HL-60 (cell line): ENCODE data around the gene WWC1.

Source experiments
- DNase-seq, 2 experiments: peaks; one replicate each; pipeline ENCODE4 v3.0.0-alpha.2; 2010 to 2020; ENCODE audit warnings: low read depth in 1 of 2, low spot score in 1 of 2
- H3K27ac ChIP-seq: fragments of 250-450 bp; sonication (Bioruptor Pico); replicated peaks from 2 replicates; pipeline ENCODE4 v1.5.1; 2020; ENCODE audit warnings: mild to moderate bottlenecking, moderate library complexity
- H3K27me3 ChIP-seq: fragments of 250-450 bp; sonication (Bioruptor Pico); 2 replicates; pipeline ENCODE4 v1.5.1; 2021; ENCODE audit warnings: mild to moderate bottlenecking, moderate library complexity; ENCODE audit not compliant: insufficient read depth, poor library complexity, severe bottlenecking
- H3K4me3 ChIP-seq: replicated peaks from 2 replicates; pipeline ENCODE4 v1.5.1; 2011; ENCODE audit warnings: mild to moderate bottlenecking, control low read depth, low read length; ENCODE audit not compliant: insufficient read depth
- GABPA ChIP-seq: IDR thresholded peaks from 2 replicates; pipeline ENCODE4 v1.6.1; 2012; ENCODE audit warnings: low read depth
- POLR2AphosphoS5 ChIP-seq: IDR thresholded peaks from 2 replicates; pipeline ENCODE4 v1.6.1; 2012; ENCODE audit warnings: low read depth
- SPI1 ChIP-seq: IDR thresholded peaks from 2 replicates; pipeline ENCODE4 v1.6.1; 2012; ENCODE audit warnings: low read depth, mild to moderate bottlenecking, borderline replicate concordance
- TF ChIP-seq, protein P1 (sequence below): IDR thresholded peaks from one replicate; pipeline ENCODE4 v1.5.1; 2011; ENCODE audit warnings: low read length, control low read depth, inconsistent platforms; ENCODE audit not compliant: insufficient read depth
- TF ChIP-seq, protein P2 (sequence below): IDR thresholded peaks from 2 replicates; pipeline ENCODE4 v1.6.1; 2012; ENCODE audit warnings: low read depth; ENCODE audit not compliant: insufficient replicate concordance

Gene WWC1

GRCh38 chr5:168480601-168481000 is 189.2 kb downstream of the WWC1 start:
- no peak for DNase-seq
- no peaks in the 10 kb centered on the region for H3K27me3 ChIP-seq
- TF ChIP-seq, protein P1, sequence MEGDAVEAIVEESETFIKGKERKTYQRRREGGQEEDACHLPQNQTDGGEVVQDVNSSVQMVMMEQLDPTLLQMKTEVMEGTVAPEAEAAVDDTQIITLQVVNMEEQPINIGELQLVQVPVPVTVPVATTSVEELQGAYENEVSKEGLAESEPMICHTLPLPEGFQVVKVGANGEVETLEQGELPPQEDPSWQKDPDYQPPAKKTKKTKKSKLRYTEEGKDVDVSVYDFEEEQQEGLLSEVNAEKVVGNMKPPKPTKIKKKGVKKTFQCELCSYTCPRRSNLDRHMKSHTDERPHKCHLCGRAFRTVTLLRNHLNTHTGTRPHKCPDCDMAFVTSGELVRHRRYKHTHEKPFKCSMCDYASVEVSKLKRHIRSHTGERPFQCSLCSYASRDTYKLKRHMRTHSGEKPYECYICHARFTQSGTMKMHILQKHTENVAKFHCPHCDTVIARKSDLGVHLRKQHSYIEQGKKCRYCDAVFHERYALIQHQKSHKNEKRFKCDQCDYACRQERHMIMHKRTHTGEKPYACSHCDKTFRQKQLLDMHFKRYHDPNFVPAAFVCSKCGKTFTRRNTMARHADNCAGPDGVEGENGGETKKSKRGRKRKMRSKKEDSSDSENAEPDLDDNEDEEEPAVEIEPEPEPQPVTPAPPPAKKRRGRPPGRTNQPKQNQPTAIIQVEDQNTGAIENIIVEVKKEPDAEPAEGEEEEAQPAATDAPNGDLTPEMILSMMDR = no peak
- TF ChIP-seq SPI1 (no peak), GABPA (no peak), POLR2AphosphoS5 (no peak)
- TF ChIP-seq, protein P2, sequence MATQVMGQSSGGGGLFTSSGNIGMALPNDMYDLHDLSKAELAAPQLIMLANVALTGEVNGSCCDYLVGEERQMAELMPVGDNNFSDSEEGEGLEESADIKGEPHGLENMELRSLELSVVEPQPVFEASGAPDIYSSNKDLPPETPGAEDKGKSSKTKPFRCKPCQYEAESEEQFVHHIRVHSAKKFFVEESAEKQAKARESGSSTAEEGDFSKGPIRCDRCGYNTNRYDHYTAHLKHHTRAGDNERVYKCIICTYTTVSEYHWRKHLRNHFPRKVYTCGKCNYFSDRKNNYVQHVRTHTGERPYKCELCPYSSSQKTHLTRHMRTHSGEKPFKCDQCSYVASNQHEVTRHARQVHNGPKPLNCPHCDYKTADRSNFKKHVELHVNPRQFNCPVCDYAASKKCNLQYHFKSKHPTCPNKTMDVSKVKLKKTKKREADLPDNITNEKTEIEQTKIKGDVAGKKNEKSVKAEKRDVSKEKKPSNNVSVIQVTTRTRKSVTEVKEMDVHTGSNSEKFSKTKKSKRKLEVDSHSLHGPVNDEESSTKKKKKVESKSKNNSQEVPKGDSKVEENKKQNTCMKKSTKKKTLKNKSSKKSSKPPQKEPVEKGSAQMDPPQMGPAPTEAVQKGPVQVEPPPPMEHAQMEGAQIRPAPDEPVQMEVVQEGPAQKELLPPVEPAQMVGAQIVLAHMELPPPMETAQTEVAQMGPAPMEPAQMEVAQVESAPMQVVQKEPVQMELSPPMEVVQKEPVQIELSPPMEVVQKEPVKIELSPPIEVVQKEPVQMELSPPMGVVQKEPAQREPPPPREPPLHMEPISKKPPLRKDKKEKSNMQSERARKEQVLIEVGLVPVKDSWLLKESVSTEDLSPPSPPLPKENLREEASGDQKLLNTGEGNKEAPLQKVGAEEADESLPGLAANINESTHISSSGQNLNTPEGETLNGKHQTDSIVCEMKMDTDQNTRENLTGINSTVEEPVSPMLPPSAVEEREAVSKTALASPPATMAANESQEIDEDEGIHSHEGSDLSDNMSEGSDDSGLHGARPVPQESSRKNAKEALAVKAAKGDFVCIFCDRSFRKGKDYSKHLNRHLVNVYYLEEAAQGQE = no peak
- no peak overlapping the region for H3K27ac ChIP-seq
- H3K4me3 ChIP-seq = no peak overlapping the region

DNA sequence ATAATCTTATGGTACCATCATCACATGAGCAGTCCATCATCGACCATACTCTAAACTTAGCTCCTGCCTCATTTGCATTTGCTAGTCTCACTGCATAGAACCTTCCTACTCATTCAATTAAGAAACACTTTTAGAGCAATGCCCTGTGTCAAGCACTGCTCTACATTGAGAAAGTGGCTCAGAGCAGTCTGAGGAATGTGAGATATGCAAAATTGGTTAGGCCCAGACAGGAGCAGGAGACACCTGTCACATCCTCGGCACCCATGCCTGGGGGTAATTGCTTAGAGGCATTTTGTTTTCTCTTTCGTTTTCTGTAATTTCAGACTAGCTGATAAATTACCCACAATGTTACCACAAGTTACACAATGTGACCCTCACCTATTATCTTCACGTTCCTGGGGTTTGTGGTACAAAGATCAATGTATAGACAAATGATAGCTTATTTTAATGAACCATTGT is 189.9 kb downstream of the WWC1 start:
- H3K27me3 ChIP-seq = no peaks in the 10 kb centered on the region
- TF ChIP-seq SPI1 = no peak
- TF ChIP-seq, protein P1 = no peak
- TF ChIP-seq GABPA = no peak
- TF ChIP-seq, protein P2 = no peak
- H3K27ac ChIP-seq = no peak overlapping the region
- no peak overlapping the region for H3K4me3 ChIP-seq
- DNase-seq = no peak

GRCh38 chr5:168482361-168482760 is 190.9 kb downstream of the WWC1 start:
- H3K27ac ChIP-seq = no peak overlapping the region
- no peak for TF ChIP-seq POLR2AphosphoS5
- TF ChIP-seq, protein P2 = no peak
- TF ChIP-seq GABPA = no peak
- TF ChIP-seq, protein P1 = no peak
- no peak for TF ChIP-seq SPI1
- H3K4me3 ChIP-seq = no peak overlapping the region
- no peaks in the 10 kb centered on the region for H3K27me3 ChIP-seq
- DNase-seq = no peak
